Spleen (tissue), 11 donors: Measurements from ENCODE around the gene ARHGAP22. TPM values are rescaled to one million over a fixed set of nuclear protein-coding genes. Genes with fewer than 3 reads are reported as not detected.

Experiments
- DNase-seq: peaks from one replicate; pipeline ENCODE4 v3.0.0-alpha.2; 2020
- H3K27ac ChIP-seq, 8 donors: fragments of 200-600 bp; sonication (generic) in 7 of 8; 1 replicate in 4 of 8; 2 replicates in 4 of 8; pipeline versions ENCODE4 v1.5.0 to v1.8.0; 2016 to 2021; ENCODE audit warnings: inconsistent platforms in 4 of 8, mild to moderate bottlenecking in 4 of 8, moderate library complexity in 1 of 8
- H3K27me3 ChIP-seq, 7 donors: fragments of 200-600 bp; sonication (generic) in 6 of 7; replicated peaks in 1 of 7; 1 replicate in 4 of 7; 2 replicates in 3 of 7; pipeline versions ENCODE4 v1.5.0 to v1.8.0; 2016 to 2021; ENCODE audit warnings: inconsistent platforms in 3 of 7, mild to moderate bottlenecking in 1 of 7
- H3K36me3 ChIP-seq, 6 donors: fragments of 200-600 bp; sonication (generic) in 5 of 6; 1 replicate in 4 of 6; 2 replicates in 2 of 6; pipeline versions ENCODE4 v1.5.0 to v1.8.0; 2016 to 2021; ENCODE audit warnings: inconsistent platforms in 2 of 6
- H3K4me1 ChIP-seq, 6 donors: fragments of 200-600 bp; sonication (generic) in 5 of 6; 1 replicate in 3 of 6; 2 replicates in 3 of 6; pipeline versions ENCODE4 v1.5.0 to v1.8.0; 2016 to 2021; ENCODE audit warnings: inconsistent platforms in 3 of 6
- H3K4me3 ChIP-seq, 8 donors: fragments of 200-600 bp; sonication (generic) in 7 of 8; 1 replicate in 4 of 8; 2 replicates in 4 of 8; pipeline versions ENCODE4 v1.5.0 to v1.8.0; 2016 to 2021; ENCODE audit warnings: inconsistent platforms in 4 of 8, mild to moderate bottlenecking in 4 of 8, moderate library complexity in 2 of 8
- H3K9me3 ChIP-seq, 8 donors: fragments of 200-600 bp; sonication (generic) in 7 of 8; 1 replicate in 4 of 8; 2 replicates in 4 of 8; pipeline versions ENCODE4 v1.5.0 to v1.8.0; 2016 to 2021; ENCODE audit warnings: inconsistent platforms in 4 of 8
- CTCF ChIP-seq, 11 experiments: fragments of 200-600 bp in 7 of 11; fragments of 450-650 bp in 4 of 11; sonication (generic) in 4 of 11; IDR thresholded peaks in 8 of 11; conservative IDR thresholded peaks in 3 of 11; 1 replicate in 7 of 11; 2 replicates in 4 of 11; pipeline versions ENCODE4 v1.4.0 to v1.8.0; 2016 to 2021; ENCODE audit warnings: antibody characterized with exemption in 11 of 11, inconsistent platforms in 4 of 11, mild to moderate bottlenecking in 1 of 11
- POLR2A ChIP-seq, 3 donors: fragments of 450-650 bp; IDR thresholded peaks; one replicate each; pipeline ENCODE4 v1.5.1; 2017; ENCODE audit warnings: antibody characterized with exemption in 3 of 3, mild to moderate bottlenecking in 1 of 3
- POLR2AphosphoS5 ChIP-seq, 3 donors: sonication (generic); formaldehyde crosslinking; IDR thresholded peaks; one replicate each; pipeline ENCODE4 v1.5.1; 2017; ENCODE audit warnings: antibody characterized with exemption in 3 of 3
- WGBS, 5 donors: extraction: QIAGEN DNeasy Blood & Tissue Kit in 3 of 5; methylation state at CpG; one replicate each; pipeline versions ENCODE4 v1.1.5 to v1.1.7; 2013 to 2018; 5-methylcytosine and 5-hydroxymethylcytosine counted together
- intact Hi-C: fragments of 100-400 bp; cut with DNase I; formaldehyde crosslinking; loops from one replicate; pipeline ENCODE4 v1.15.0; 2023; ENCODE audit warnings: low total_unique reads
- polyA plus RNA-seq, 3 donors: library from polyadenylated mRNA; stranded (reverse); fragments of 200-250 nt; gene quantifications; one replicate each; pipeline ENCODE4 v1.2.1, GENCODE V29; 2013
- total RNA-seq, 7 donors: library from RNA; depleted of rRNA in 3 of 7; stranded (reverse); fragments of >200 nt in 3 of 7; fragmentation: NEBNext Ultra II Directional in 4 of 7; extraction: Animal tissue kit (Norgen Biotek cat#: 25700) in 4 of 7; gene quantifications; one replicate each; pipeline versions ENCODE4 v1.1.0 to v1.2.1, GENCODE V29; 2016 to 2021
- donor health status: healthy with polysubstance abuse.
- donor health status: DM: no; HTN: no; CAD: no; lungs with moderate emphysema.
- donor health status: DM: no; HTN: no; CAD: no.
- donor health status: Bipolar disorder and iron deficiency.
- donor health status: healthy.
- donor health status: DM: no; HTN: no; CAD: no.
- donor health status: DM: yes; HTN: yes; CAD: no.

The ARHGAP22 gene
- total and polyA plus RNA-seq, 10 donors: 0.56 to 7.5 (median 3.2) TPM

GRCh38 chr10:48632166-48632565, 27.3 kb upstream of the ARHGAP22 start:
- DNase-seq: no peak
- Histone ChIP-seq H3K36me3 (no peaks in the 10 kb centered on the region), H3K27me3 (peaks cover 0 to 21% (median 0%) of the 10 kb centered on the region in 7 donors), H3K4me3 (no peak overlapping the region), H3K9me3 (no peaks in the 10 kb centered on the region), H3K27ac (no peak overlapping the region), H3K4me1 (peaks cover 0 to 40% (median 26%) of the 10 kb centered on the region in 6 donors)
- 85 to 96% (median 94%) methylated on average over 1 of the region's 1 CpG for WGBS, 5 donors
- TF ChIP-seq POLR2A (IDR thresholded peaks at IDR 0.05) (no peak), POLR2AphosphoS5 (IDR thresholded peaks at IDR 0.05) (no peak), CTCF (IDR thresholded peaks at IDR 0.05 in 8 of 11, conservative IDR thresholded peaks at IDR 0.05 in 3 of 11) (no peak)
- intact Hi-C loops: no loop called here

GRCh38 chr10:48627984-48628609, 23.2 kb upstream of the ARHGAP22 start:
- Histone ChIP-seq H3K27ac (no peak overlapping the region), H3K4me3 (no peak overlapping the region), H3K9me3 (no peaks in the 10 kb centered on the region), H3K36me3 (no peaks in the 10 kb centered on the region), H3K27me3 (no peaks in the 10 kb centered on the region), H3K4me1 (peaks cover 0 to 26% (median 7%) of the 10 kb centered on the region in 6 donors)
- WGBS, 5 donors: 81 to 92% (median 88%) methylated on average over 2 of the region's 2 CpGs
- intact Hi-C loops: no loop called here
- DNase-seq: no peak
- TF ChIP-seq POLR2AphosphoS5 (IDR thresholded peaks at IDR 0.05): no peak
- no peak for TF ChIP-seq CTCF (IDR thresholded peaks at IDR 0.05 in 8 of 11, conservative IDR thresholded peaks at IDR 0.05 in 3 of 11)
- TF ChIP-seq POLR2A (IDR thresholded peaks at IDR 0.05): no peak

- WGBS, 5 donors: 82 to 87% (median 86%) methylated on average over 8 to 11 of the region's 11 CpGs
- Histone ChIP-seq H3K9me3 (no peaks in the 10 kb centered on the region), H3K36me3 (no peaks in the 10 kb centered on the region), H3K4me1 (peaks cover 0 to 26% (median 8%) of the 10 kb centered on the region in 6 donors), H3K4me3 (no peak overlapping the region), H3K27ac (no peak overlapping the region), H3K27me3 (no peaks in the 10 kb centered on the region)
- no peak for DNase-seq
- TF ChIP-seq POLR2AphosphoS5 (IDR thresholded peaks at IDR 0.05) (no peak), CTCF (IDR thresholded peaks at IDR 0.05 in 8 of 11, conservative IDR thresholded peaks at IDR 0.05 in 3 of 11) (no peak), POLR2A (IDR thresholded peaks at IDR 0.05) (no peak)
- intact Hi-C loops: no loop called here
Observed at GRCh38 chr10:48626986-48627731, 22.3 kb upstream of the ARHGAP22 start.

GRCh38 chr10:48626447-48626846, 21.6 kb upstream of the ARHGAP22 start:
- peaks cover 0 to 26% (median 8%) of the 10 kb centered on the region in 6 donors for H3K4me1 ChIP-seq
- WGBS, 5 donors: 84 to 92% (median 86%) methylated on average over 4 of the region's 4 CpGs
- H3K4me3 ChIP-seq: no peak overlapping the region
- no peak for TF ChIP-seq CTCF (IDR thresholded peaks at IDR 0.05 in 8 of 11, conservative IDR thresholded peaks at IDR 0.05 in 3 of 11)
- no peak for TF ChIP-seq POLR2AphosphoS5 (IDR thresholded peaks at IDR 0.05)
- no peak for TF ChIP-seq POLR2A (IDR thresholded peaks at IDR 0.05)
- no peaks in the 10 kb centered on the region for H3K36me3 ChIP-seq
- H3K27ac ChIP-seq: no peak overlapping the region
- intact Hi-C loops: no loop called here
- no peak for DNase-seq
- H3K9me3 ChIP-seq: no peaks in the 10 kb centered on the region
- H3K27me3 ChIP-seq: no peaks in the 10 kb centered on the region
